ENCODE measurements around the gene SIPA1L3.

Gene SIPA1L3

GRCh38 chr19:38234615-38235014 is 327.6 kb downstream of the SIPA1L3 start:
- H3K79me2 ChIP-seq (ENCODE audit: low read length), result no peaks in the 10 kb centered on the region
- DNase-seq, result no peak
- no peaks in the 10 kb centered on the region for H3K4me1 ChIP-seq (ENCODE audit: low read length)
- no peaks in the 10 kb centered on the region for H3K9me2 ChIP-seq (replicated peaks; ENCODE audit: insufficient read depth, low read length)
- H4K20me1 ChIP-seq (ENCODE audit: insufficient read depth, low read length), result no peaks in the 10 kb centered on the region
- H3K36me3 ChIP-seq (replicated peaks; ENCODE audit: insufficient read depth, low read length), result no peaks in the 10 kb centered on the region
- no peaks in the 10 kb centered on the region for H3K9me3 ChIP-seq (replicated peaks; ENCODE audit: insufficient read depth, low read length)
- no peak overlapping the region for H3K4me2 ChIP-seq (ENCODE audit: low read depth, low read length)
- no peak for TF ChIP-seq EZH2phosphoT487 (IDR thresholded peaks at IDR 0.05; ENCODE audit: low read length)
- no peak for TF ChIP-seq CTCF (IDR thresholded peaks at IDR 0.05; ENCODE audit: low read length)
- no peak for TF ChIP-seq EZH2 (optimal IDR thresholded peaks at IDR 0.05; ENCODE audit: low read depth, low read length)
- H2AFZ ChIP-seq (ENCODE audit: low read length), result no peak overlapping the region
- H3K9ac ChIP-seq (ENCODE audit: low read length), result no peak overlapping the region
- H3K4me3 ChIP-seq (ENCODE audit: low read length), result no peak overlapping the region
- H3K27ac ChIP-seq (ENCODE audit: low read length), result no peak overlapping the region
- peaks cover 4% of the 10 kb centered on the region; the same call in 1 of the 2 replicates for H3F3A ChIP-seq (ENCODE audit: insufficient read depth, low read length)
- peaks cover 43% of the 10 kb centered on the region for H3K27me3 ChIP-seq (replicated peaks; ENCODE audit: insufficient read depth, low read length)

- Histone ChIP-seq H4K20me1 (ENCODE audit: insufficient read depth, low read length) (no peaks in the 10 kb centered on the region), H3K27me3 (replicated peaks; ENCODE audit: insufficient read depth, low read length) (peaks cover 26% of the 10 kb centered on the region), H3K79me2 (ENCODE audit: low read length) (no peaks in the 10 kb centered on the region), H3K27ac (ENCODE audit: low read length) (no peak overlapping the region), H3K9ac (ENCODE audit: low read length) (no peak overlapping the region), H3K4me1 (ENCODE audit: low read length) (no peaks in the 10 kb centered on the region), H2AFZ (ENCODE audit: low read length) (no peak overlapping the region), H3K9me2 (replicated peaks; ENCODE audit: insufficient read depth, low read length) (no peaks in the 10 kb centered on the region), H3K4me3 (ENCODE audit: low read length) (no peak overlapping the region), H3F3A (ENCODE audit: insufficient read depth, low read length) (no peaks in the 10 kb centered on the region), H3K9me3 (replicated peaks; ENCODE audit: insufficient read depth, low read length) (no peaks in the 10 kb centered on the region), H3K4me2 (ENCODE audit: low read depth, low read length) (no peak overlapping the region), H3K36me3 (replicated peaks; ENCODE audit: insufficient read depth, low read length) (no peaks in the 10 kb centered on the region)
- DNase-seq, result no peak
- TF ChIP-seq EZH2phosphoT487 (IDR thresholded peaks at IDR 0.05; ENCODE audit: low read length) (no peak), CTCF (IDR thresholded peaks at IDR 0.05; ENCODE audit: low read length) (no peak), EZH2 (optimal IDR thresholded peaks at IDR 0.05; ENCODE audit: low read depth, low read length) (no peak)
Observed at GRCh38 chr19:38239816-38240215, 332.8 kb downstream of the SIPA1L3 start.

- Histone ChIP-seq H3K4me2 (ENCODE audit: low read depth, low read length) (peak overlapping the region; percentile 49; the same call in 1 of the 2 replicates), H3K79me2 (ENCODE audit: low read length) (no peaks in the 10 kb centered on the region), H3K27me3 (replicated peaks; ENCODE audit: insufficient read depth, low read length) (peaks cover 13% of the 10 kb centered on the region; the same call in 1 of the 2 replicates), H3K27ac (ENCODE audit: low read length) (no peak overlapping the region), H3K9me2 (replicated peaks; ENCODE audit: insufficient read depth, low read length) (no peaks in the 10 kb centered on the region), H3K4me1 (ENCODE audit: low read length) (no peaks in the 10 kb centered on the region), H3K9ac (ENCODE audit: low read length) (no peak overlapping the region; the same call in 1 of the 2 replicates), H3K9me3 (replicated peaks; ENCODE audit: insufficient read depth, low read length) (no peaks in the 10 kb centered on the region), H3K4me3 (ENCODE audit: low read length) (no peak overlapping the region), H2AFZ (ENCODE audit: low read length) (no peak overlapping the region), H3K36me3 (replicated peaks; ENCODE audit: insufficient read depth, low read length) (no peaks in the 10 kb centered on the region), H3F3A (ENCODE audit: insufficient read depth, low read length) (no peaks in the 10 kb centered on the region), H4K20me1 (ENCODE audit: insufficient read depth, low read length) (no peaks in the 10 kb centered on the region)
- TF ChIP-seq CTCF (IDR thresholded peaks at IDR 0.05; ENCODE audit: low read length), result no peak
- TF ChIP-seq EZH2 (optimal IDR thresholded peaks at IDR 0.05; ENCODE audit: low read depth, low read length), result no peak
- TF ChIP-seq EZH2phosphoT487 (IDR thresholded peaks at IDR 0.05; ENCODE audit: low read length), result no peak
- no peak for DNase-seq
Observed at GRCh38 chr19:38243279-38243673, 336.3 kb downstream of the SIPA1L3 start.
